ENCODE measurements around the gene GSTM3. TPM values are rescaled to one million over a fixed set of nuclear protein-coding genes. Genes with fewer than 3 reads are reported as not detected.

GSTM3 gene
- polyA plus RNA-seq, 1 donor (not counting 4 experiments of a cell fraction or from before 2014, with no cell fraction given) = 113 TPM

DNA sequence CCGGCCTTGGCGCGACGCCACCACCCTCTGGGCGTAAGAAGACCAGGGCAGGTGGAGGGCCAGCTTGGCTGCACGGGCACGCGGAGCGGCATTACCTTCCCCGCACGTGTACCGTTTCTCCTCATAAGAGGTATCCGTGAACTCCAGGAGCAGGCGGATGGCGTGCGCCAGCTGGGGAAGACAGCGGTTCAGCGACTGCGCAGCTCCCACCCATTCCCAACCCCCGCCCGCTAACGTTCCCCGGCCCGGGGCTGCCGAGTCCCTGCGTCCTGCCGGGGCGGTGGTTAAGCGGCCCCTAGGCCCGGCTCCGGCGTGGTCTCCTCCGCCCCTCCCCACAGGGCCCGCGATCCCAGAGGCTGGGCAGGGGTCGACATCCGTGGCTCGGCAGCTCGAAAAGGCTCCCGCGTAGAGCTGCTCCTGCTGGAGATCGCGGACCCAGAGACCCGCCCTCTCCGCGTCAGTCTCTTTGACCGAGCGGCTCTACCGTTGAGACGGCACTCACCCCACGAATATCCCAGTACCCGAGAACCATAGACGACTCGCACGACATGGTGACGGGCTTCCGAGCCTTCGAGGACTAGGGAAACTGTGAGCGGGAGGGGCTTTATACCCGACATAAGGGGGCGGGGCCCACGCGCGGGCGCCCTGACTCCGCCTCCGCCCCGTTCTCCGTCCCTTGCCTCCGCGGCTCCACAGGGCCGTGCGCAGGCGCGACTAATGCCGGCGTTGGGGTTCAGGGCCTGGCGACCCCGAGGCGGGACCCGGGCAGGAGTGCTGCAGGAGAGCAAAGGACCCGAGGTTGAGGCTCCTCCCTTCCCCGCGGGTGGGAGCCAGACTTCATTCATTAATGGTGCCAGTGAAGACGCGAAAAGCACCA lies 862 bp downstream of the GSTM3 start:
- TF ChIP-seq, protein P1, sequence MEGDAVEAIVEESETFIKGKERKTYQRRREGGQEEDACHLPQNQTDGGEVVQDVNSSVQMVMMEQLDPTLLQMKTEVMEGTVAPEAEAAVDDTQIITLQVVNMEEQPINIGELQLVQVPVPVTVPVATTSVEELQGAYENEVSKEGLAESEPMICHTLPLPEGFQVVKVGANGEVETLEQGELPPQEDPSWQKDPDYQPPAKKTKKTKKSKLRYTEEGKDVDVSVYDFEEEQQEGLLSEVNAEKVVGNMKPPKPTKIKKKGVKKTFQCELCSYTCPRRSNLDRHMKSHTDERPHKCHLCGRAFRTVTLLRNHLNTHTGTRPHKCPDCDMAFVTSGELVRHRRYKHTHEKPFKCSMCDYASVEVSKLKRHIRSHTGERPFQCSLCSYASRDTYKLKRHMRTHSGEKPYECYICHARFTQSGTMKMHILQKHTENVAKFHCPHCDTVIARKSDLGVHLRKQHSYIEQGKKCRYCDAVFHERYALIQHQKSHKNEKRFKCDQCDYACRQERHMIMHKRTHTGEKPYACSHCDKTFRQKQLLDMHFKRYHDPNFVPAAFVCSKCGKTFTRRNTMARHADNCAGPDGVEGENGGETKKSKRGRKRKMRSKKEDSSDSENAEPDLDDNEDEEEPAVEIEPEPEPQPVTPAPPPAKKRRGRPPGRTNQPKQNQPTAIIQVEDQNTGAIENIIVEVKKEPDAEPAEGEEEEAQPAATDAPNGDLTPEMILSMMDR (optimal IDR thresholded peaks at IDR 0.05 in 1 of 3, IDR thresholded peaks at IDR 0.05 in 1 of 3, conservative IDR thresholded peaks at IDR 0.05 in 1 of 3; ENCODE audit: extremely low read depth in 1 of 3, insufficient read depth in 2 of 3, low read length in 3 of 3) = no peak
- no peak for TF ChIP-seq EZH2 (IDR thresholded peaks at IDR 0.05; ENCODE audit: low read length)
- Histone ChIP-seq H3K9me1 (ENCODE audit: control insufficient read depth, extremely low read depth, insufficient read depth, low read length) (no peaks in the 10 kb centered on the region), H2AFZ (ENCODE audit: control insufficient read depth, low read length) (peak overlapping the region; percentile 94), H3K4me1 (ENCODE audit: control insufficient read depth, extremely low read depth, insufficient read depth, low read length) (peaks cover 5% of the 10 kb centered on the region), H3K9me3 (ENCODE audit: control insufficient read depth, low read depth, low read length) (no peaks in the 10 kb centered on the region), H3K27me3 (ENCODE audit: control insufficient read depth, extremely low read depth, insufficient read depth, low read length) (no peaks in the 10 kb centered on the region), H3K9ac (ENCODE audit: control insufficient read depth, extremely low read depth, insufficient read depth, low read length) (peak overlapping the region; percentile 67), H3K4me2 (ENCODE audit: control insufficient read depth, extremely low read depth, insufficient read depth, low read depth, low read length) (peak overlapping the region; percentile 83), H4K20me1 (ENCODE audit: control insufficient read depth, extremely low read depth, insufficient read depth, low read length) (no peaks in the 10 kb centered on the region), H3K4me3 (ENCODE audit: control insufficient read depth in 2 of 3, extremely low read depth in 1 of 3, insufficient read depth in 2 of 3, low read depth in 1 of 3, low read length in 3 of 3) (peak overlapping the region; percentile 57 to 84 (median 77)), H3K27ac (ENCODE audit: control insufficient read depth, insufficient read depth, low read length) (no peak overlapping the region), H3K79me2 (ENCODE audit: control insufficient read depth, insufficient read depth, low read length) (no peaks in the 10 kb centered on the region), H3K36me3 (ENCODE audit: control insufficient read depth in 2 of 2, extremely low read depth in 1 of 2, insufficient read depth in 2 of 2, low read length in 2 of 2) (peaks cover 3 to 4% of the 10 kb centered on the region in 2 experiments)
- FAIRE-seq = peak; percentile 9
- dilution Hi-C loops (cut with MboI; ENCODE audit: extremely low pct_ligation_motif_present, low sequenced_read_pairs) = no loop called here
- DNase-seq (ENCODE audit: low read depth, low spot score) = no peak

DNA sequence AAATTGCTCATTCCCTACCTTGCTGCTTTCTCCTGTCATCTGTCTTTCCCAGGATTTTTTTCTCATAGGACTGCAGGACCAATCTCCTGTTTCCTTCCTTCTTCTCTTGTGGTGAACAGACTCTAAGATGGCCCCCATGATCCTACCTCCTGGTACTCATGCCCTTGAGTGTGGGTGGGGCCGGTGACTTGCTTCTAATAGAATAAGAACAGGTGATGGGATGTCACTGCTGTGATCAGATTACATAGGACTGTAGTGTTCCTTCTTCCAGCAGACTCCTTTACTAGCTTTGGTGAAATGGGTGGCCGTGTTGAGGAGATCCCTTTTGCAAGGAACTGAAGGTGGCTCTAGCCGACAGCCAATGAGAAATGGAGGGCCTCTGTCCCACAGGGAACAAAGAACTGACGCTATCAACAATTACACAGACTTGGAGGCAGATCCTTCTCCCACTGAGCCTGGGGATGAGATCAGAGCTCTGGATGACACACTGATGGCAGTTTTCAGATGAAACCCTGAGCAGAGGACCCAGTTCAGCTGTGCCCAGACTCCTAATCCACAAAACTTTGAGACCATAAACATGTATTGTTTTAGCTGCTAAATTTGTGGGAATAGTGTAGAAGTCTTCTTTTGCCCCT lies 7.5 kb downstream of the GSTM3 start:
- TF ChIP-seq, protein P1 (optimal IDR thresholded peaks at IDR 0.05 in 1 of 3, IDR thresholded peaks at IDR 0.05 in 1 of 3, conservative IDR thresholded peaks at IDR 0.05 in 1 of 3; ENCODE audit: extremely low read depth in 1 of 3, insufficient read depth in 2 of 3, low read length in 3 of 3) = no peak
- no peak for TF ChIP-seq EZH2 (IDR thresholded peaks at IDR 0.05; ENCODE audit: low read length)
- peaks cover 3 to 4% of the 10 kb centered on the region in 2 experiments for H3K36me3 ChIP-seq (ENCODE audit: control insufficient read depth in 2 of 2, extremely low read depth in 1 of 2, insufficient read depth in 2 of 2, low read length in 2 of 2)
- no peak overlapping the region for H3K4me3 ChIP-seq (ENCODE audit: control insufficient read depth in 2 of 3, extremely low read depth in 1 of 3, insufficient read depth in 2 of 3, low read depth in 1 of 3, low read length in 3 of 3)
- no peaks in the 10 kb centered on the region for H3K27me3 ChIP-seq (ENCODE audit: control insufficient read depth, extremely low read depth, insufficient read depth, low read length)
- no peaks in the 10 kb centered on the region for H3K79me2 ChIP-seq (ENCODE audit: control insufficient read depth, insufficient read depth, low read length)
- H3K9me1 ChIP-seq (ENCODE audit: control insufficient read depth, extremely low read depth, insufficient read depth, low read length) = no peaks in the 10 kb centered on the region
- no peak overlapping the region for H3K9ac ChIP-seq (ENCODE audit: control insufficient read depth, extremely low read depth, insufficient read depth, low read length)
- DNase-seq (ENCODE audit: low read depth, low spot score) (no peak), FAIRE-seq (no peak)
- no peak overlapping the region for H3K4me2 ChIP-seq (ENCODE audit: control insufficient read depth, extremely low read depth, insufficient read depth, low read depth, low read length)
- dilution Hi-C loops (cut with MboI; ENCODE audit: extremely low pct_ligation_motif_present, low sequenced_read_pairs) = no loop called here
- H2AFZ ChIP-seq (ENCODE audit: control insufficient read depth, low read length) = no peak overlapping the region
- H4K20me1 ChIP-seq (ENCODE audit: control insufficient read depth, extremely low read depth, insufficient read depth, low read length) = no peaks in the 10 kb centered on the region
- H3K4me1 ChIP-seq (ENCODE audit: control insufficient read depth, extremely low read depth, insufficient read depth, low read length) = no peaks in the 10 kb centered on the region
- H3K27ac ChIP-seq (ENCODE audit: control insufficient read depth, insufficient read depth, low read length) = no peak overlapping the region
- no peaks in the 10 kb centered on the region for H3K9me3 ChIP-seq (ENCODE audit: control insufficient read depth, low read depth, low read length)

Data from keratinocyte (primary cell).